ENCODE measurements around the gene ATG10. TPM values are rescaled to one million over a fixed set of nuclear protein-coding genes. Genes with fewer than 3 reads are reported as not detected.

The ATG10 gene
- total RNA-seq, 1 donor: 6.5 TPM

- H3K27me3 ChIP-seq (ENCODE audit: insufficient read depth, low read length): no peaks in the 10 kb centered on the region
- no peaks in the 10 kb centered on the region for H4K20me1 ChIP-seq (ENCODE audit: insufficient read depth, low read length)
- H3K4me2 ChIP-seq (ENCODE audit: insufficient read depth, low read length): no peak overlapping the region
- no peak overlapping the region for H2AFZ ChIP-seq (ENCODE audit: low read length)
- H3K4me3 ChIP-seq (ENCODE audit: insufficient read depth, low read length): no peak overlapping the region
- peaks cover 3% of the 10 kb centered on the region for H3K4me1 ChIP-seq (ENCODE audit: insufficient read depth, low read length)
- no peaks in the 10 kb centered on the region for H3K36me3 ChIP-seq (ENCODE audit: insufficient read depth, low read length)
- H3K9me3 ChIP-seq (ENCODE audit: low read depth, low read length): no peaks in the 10 kb centered on the region
- H3K79me2 ChIP-seq (ENCODE audit: insufficient read depth, low read length): no peaks in the 10 kb centered on the region
- H3K27ac ChIP-seq (ENCODE audit: low read depth, low read length): no peak overlapping the region
- no peak for DNase-seq (ENCODE audit: insufficient read length, low spot score, missing footprints)
- TF ChIP-seq CTCF (IDR thresholded peaks at IDR 0.05; ENCODE audit: extremely low read depth, low read depth, low read length): no peak
Observed at GRCh38 chr5:82285206-82285605, 313.4 kb downstream of the ATG10 start.

GRCh38 chr5:82287625-82288024 lies 315.8 kb downstream of the ATG10 start:
- no peaks in the 10 kb centered on the region for H4K20me1 ChIP-seq (ENCODE audit: insufficient read depth, low read length)
- H3K4me1 ChIP-seq (ENCODE audit: insufficient read depth, low read length): peaks cover 3% of the 10 kb centered on the region
- no peak overlapping the region for H3K4me2 ChIP-seq (ENCODE audit: insufficient read depth, low read length)
- no peaks in the 10 kb centered on the region for H3K27me3 ChIP-seq (ENCODE audit: insufficient read depth, low read length)
- no peaks in the 10 kb centered on the region for H3K36me3 ChIP-seq (ENCODE audit: insufficient read depth, low read length)
- TF ChIP-seq CTCF (IDR thresholded peaks at IDR 0.05; ENCODE audit: extremely low read depth, low read depth, low read length): no peak
- H3K27ac ChIP-seq (ENCODE audit: low read depth, low read length): no peak overlapping the region
- H3K79me2 ChIP-seq (ENCODE audit: insufficient read depth, low read length): no peaks in the 10 kb centered on the region
- H3K9me3 ChIP-seq (ENCODE audit: low read depth, low read length): no peaks in the 10 kb centered on the region
- no peak overlapping the region for H2AFZ ChIP-seq (ENCODE audit: low read length)
- peak; percentile 29 for DNase-seq (ENCODE audit: insufficient read length, low spot score, missing footprints)
- H3K4me3 ChIP-seq (ENCODE audit: insufficient read depth, low read length): no peak overlapping the region

GRCh38 chr5:82290005-82290404 lies 318.2 kb downstream of the ATG10 start:
- H3K4me3 ChIP-seq (ENCODE audit: insufficient read depth, low read length): no peak overlapping the region
- H3K4me2 ChIP-seq (ENCODE audit: insufficient read depth, low read length): no peak overlapping the region
- DNase-seq (ENCODE audit: insufficient read length, low spot score, missing footprints): no peak
- H3K79me2 ChIP-seq (ENCODE audit: insufficient read depth, low read length): no peaks in the 10 kb centered on the region
- H2AFZ ChIP-seq (ENCODE audit: low read length): no peak overlapping the region
- H3K27ac ChIP-seq (ENCODE audit: low read depth, low read length): no peak overlapping the region
- TF ChIP-seq CTCF (IDR thresholded peaks at IDR 0.05; ENCODE audit: extremely low read depth, low read depth, low read length): no peak
- no peaks in the 10 kb centered on the region for H4K20me1 ChIP-seq (ENCODE audit: insufficient read depth, low read length)
- no peaks in the 10 kb centered on the region for H3K27me3 ChIP-seq (ENCODE audit: insufficient read depth, low read length)
- no peaks in the 10 kb centered on the region for H3K36me3 ChIP-seq (ENCODE audit: insufficient read depth, low read length)
- H3K9me3 ChIP-seq (ENCODE audit: low read depth, low read length): no peaks in the 10 kb centered on the region
- peaks cover 3% of the 10 kb centered on the region for H3K4me1 ChIP-seq (ENCODE audit: insufficient read depth, low read length)

- no peak overlapping the region for H3K4me2 ChIP-seq (ENCODE audit: insufficient read depth, low read length)
- DNase-seq (ENCODE audit: insufficient read length, low spot score, missing footprints): no peak
- no peaks in the 10 kb centered on the region for H4K20me1 ChIP-seq (ENCODE audit: insufficient read depth, low read length)
- no peaks in the 10 kb centered on the region for H3K36me3 ChIP-seq (ENCODE audit: insufficient read depth, low read length)
- H2AFZ ChIP-seq (ENCODE audit: low read length): no peak overlapping the region
- no peaks in the 10 kb centered on the region for H3K9me3 ChIP-seq (ENCODE audit: low read depth, low read length)
- H3K27me3 ChIP-seq (ENCODE audit: insufficient read depth, low read length): no peaks in the 10 kb centered on the region
- H3K4me3 ChIP-seq (ENCODE audit: insufficient read depth, low read length): no peak overlapping the region
- no peak overlapping the region for H3K27ac ChIP-seq (ENCODE audit: low read depth, low read length)
- H3K4me1 ChIP-seq (ENCODE audit: insufficient read depth, low read length): peaks cover 3% of the 10 kb centered on the region
- TF ChIP-seq CTCF (IDR thresholded peaks at IDR 0.05; ENCODE audit: extremely low read depth, low read depth, low read length): no peak
- H3K79me2 ChIP-seq (ENCODE audit: insufficient read depth, low read length): no peaks in the 10 kb centered on the region
Observed at GRCh38 chr5:82290908-82291307, 319.1 kb downstream of the ATG10 start.
